GM21515 (cell line): ENCODE data around the gene NGRN.
"Not testable (repeated sequence)": the region's sequence is repeated elsewhere in the genome, so short reads cannot be mapped to it uniquely, and the experiment has no call there.

ENCODE experiments used
- ATAC-seq: cut with Tn5 transposase; IDR thresholded peaks from one replicate; pipeline ENCODE4 v1.9.1; 2021; ENCODE audit not compliant: unreplicated experiment

NGRN gene

DNA sequence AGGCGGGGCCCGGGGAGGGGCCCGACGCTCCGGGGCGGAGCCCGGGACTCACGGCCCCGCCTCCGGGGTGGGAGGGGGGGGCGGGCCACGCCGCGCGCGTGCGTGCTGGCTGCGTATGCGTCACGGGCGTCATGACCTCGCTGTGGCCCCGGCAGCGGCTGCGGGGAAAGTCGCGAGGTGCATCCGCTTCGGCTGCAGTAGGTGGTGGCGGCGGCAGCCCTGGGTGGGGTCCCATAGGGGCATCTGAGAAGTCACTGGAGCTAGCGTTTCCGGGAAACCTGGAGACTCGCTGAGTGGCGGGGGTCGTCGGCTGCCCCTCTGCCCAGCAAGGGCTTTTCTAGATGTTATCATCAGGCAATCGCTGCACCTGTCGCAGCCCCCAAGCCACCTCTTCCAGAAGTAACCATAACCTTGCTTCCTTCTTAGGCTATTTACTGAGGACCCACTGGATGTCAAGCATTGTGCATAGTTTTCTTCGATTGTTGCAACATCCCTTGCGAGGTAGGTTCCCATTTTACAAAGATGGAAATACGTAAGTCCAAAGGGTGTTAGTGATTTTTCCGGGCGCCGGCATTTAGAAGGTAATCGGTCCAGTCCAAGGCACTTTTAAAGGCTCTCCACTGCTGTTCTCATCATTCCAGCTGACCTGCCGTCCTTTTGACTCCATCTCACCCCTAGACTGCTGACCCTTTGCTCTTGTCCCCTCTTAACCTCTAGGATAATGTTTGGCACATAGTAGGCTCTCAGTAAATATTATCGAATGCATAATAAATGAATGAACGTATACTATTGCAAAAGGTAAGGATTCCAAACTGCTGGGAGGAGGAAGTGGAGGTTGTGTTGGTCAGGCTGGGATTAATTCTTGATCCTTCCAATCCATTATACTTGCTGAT, 31.1 kb upstream of the NGRN start, which contains the start of gene GDPGP1:
GDPGP1 (plus strand) TSS at position 114 of the 893 bp plus-strand sequence. CDS start 6,700 bp downstream, outside the sequence.
- ATAC-seq, result peak; percentile 58

DNA sequence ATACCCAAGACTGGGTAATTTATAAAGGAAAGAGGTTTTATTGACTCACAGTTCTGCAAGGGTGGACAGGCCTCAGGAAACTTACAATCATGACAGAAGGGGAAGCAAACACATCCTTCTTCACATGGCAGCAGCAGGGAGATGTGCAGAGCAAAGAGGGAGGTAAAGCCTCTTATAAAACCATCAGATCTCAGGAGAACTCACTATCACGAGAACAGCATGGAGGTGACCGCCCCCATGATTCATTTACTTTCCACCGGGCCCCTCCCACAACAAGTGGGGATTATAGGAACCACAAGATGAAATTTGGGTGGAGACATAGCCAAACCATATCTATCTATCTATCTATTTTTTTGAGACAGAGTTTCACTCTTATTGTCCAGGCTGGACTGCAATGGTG, 26.1 kb upstream of the NGRN start:
- no peak for ATAC-seq

- ATAC-seq, result no peak
Observed at GRCh38 chr15:90240856-90241255, 24.6 kb upstream of the NGRN start.

DNA sequence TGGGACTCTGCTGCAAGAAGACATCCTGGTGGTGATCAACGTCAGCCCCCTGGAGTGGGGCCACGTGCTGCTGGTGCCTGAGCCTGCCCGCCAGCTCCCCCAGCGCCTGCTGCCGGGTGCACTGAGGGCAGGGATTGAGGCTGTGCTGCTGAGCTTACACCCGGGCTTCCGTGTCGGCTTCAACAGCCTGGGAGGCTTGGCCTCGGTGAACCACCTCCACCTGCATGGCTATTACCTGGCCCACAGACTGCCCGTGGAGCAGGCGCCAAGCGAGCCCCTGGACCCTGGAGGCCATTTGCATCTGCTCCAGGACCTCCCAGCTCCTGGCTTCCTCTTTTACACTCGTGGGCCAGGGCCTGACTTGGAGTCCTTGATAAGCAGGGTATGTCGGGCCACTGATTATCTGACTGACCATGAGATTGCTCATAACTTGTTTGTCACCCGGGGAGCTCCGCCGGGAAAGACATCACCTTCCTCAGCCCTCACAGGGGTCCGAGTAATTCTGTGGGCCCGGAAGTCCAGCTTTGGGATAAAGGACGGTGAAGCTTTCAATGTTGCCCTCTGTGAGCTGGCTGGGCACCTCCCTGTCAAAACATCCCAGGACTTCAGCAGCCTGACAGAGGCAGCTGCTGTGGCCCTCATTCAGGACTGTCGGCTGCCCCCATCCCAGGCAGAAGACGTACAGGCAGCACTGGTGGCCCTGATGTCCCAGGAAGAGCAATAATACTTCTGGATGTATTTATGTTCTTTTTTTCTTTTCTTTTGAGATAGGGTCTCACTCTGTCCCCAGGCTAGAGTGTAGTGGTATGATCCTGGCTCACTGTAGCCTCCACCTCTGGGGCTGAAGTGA, 23.9 kb upstream of the NGRN start:
- ATAC-seq, result no peak

GRCh38 chr15:90243943-90244639, 21.4 kb upstream of the NGRN start:
- ATAC-seq, result no peak

DNA sequence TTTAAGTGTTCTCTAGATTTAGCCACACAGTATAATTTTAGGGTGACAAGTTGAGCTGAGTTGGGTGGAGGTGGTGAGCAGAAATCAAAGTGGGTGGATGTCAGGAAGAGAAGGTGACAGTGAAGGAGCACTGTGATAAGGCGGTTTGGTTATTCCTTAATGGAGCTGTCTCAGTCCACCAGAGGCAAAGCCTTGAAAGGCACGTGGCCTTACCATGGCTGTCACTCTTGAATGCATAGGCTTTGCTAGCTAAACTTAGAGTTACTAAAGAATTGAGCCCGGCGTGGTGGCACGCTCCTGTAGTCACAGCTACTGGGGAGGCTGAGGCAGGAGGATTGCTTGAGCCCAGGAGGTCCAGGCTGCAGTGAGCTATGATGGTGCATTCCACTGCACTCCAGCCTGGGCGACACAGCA, 16.7 kb upstream of the NGRN start:
- no peak for ATAC-seq

DNA sequence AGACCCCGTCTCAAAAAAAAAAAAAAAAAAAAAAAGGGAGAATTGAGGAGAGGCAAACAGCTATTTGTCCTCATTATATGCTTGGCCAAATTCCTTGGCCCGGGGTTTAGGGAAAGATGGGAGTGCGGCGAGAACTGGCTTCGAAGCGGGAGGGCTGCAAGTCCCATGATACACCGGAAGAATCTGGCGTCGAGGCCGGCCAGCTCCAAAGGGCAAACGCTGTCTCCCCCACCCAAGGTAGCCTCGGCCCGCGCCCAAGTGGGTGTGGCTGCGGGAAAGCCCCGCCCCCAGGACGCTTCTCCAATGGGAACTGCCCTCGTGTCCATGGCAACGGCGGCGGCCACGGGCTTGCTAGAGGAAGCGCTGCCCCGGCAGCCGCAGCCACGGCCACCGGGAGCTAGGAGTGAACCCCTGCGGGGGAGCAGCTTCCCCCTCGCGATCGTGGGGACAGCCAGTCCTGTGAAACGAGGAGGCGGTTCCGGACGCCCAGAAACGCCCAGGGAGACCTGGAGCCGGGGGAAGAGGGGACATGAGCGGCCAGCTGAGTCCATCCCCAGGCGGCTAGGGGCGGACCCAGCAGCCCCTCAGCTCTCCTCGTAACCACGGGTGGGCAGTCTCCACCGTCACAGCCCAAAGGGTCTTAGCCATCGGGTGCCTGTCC, 16.1 kb upstream of the NGRN start, which contains the start of gene TTLL13:
TTLL13 (plus strand) TSS at position 354 of the 661 bp plus-strand sequence. CDS start 1,075 bp downstream, outside the sequence.
- no peak for ATAC-seq

GRCh38 chr15:90257776-90258175, 7.7 kb upstream of the NGRN start:
- no peak for ATAC-seq

- peak; percentile 74 for ATAC-seq
Observed at GRCh38 chr15:90259524-90259923, 5.9 kb upstream of the NGRN start.

- ATAC-seq, result not testable (repeated sequence)
Observed at GRCh38 chr15:90260731-90261130, 4.7 kb upstream of the NGRN start.

GRCh38 chr15:90261811-90262210, 3.7 kb upstream of the NGRN start:
- ATAC-seq, result no peak

GRCh38 chr15:90262426-90262825, 3.0 kb upstream of the NGRN start:
- ATAC-seq, result no peak

DNA sequence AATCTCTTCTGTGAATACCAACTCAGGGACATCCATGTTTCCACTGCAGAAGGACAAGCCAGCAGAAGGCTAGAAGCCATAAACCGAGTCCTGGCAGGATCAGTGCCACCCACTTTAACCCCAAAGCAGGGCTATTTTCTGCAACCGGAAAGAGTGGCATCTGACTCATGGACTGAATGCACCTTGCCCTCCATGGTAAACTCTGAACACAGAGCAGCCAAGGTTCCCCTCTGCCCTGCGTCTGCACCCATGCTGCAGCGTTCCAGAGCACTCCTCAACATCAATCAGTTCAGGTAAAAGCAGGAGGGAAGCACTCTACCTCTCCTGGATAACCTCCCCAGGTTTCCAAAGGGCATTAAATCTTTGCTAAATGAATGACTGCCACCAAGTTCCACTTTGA, 801 bp upstream of the NGRN start:
- no peak for ATAC-seq

DNA sequence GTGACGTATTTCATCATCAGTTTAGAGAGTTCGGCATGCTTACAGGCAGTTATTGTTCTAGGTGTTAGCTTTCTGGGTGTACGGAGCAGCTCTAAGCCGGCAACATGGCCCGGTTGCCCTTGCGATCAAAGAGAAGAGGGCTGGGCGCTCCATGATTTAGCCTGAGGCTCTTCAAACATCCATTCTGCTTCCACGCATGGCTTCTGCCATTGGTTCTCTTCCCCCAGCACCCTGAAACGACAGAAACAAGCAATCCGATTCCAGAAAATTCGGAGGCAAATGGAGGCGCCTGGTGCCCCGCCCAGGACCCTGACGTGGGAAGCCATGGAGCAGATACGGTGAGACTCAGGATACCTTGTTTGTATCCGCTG, 574 bp downstream of the NGRN start:
- ATAC-seq, result peak; percentile 6

DNA sequence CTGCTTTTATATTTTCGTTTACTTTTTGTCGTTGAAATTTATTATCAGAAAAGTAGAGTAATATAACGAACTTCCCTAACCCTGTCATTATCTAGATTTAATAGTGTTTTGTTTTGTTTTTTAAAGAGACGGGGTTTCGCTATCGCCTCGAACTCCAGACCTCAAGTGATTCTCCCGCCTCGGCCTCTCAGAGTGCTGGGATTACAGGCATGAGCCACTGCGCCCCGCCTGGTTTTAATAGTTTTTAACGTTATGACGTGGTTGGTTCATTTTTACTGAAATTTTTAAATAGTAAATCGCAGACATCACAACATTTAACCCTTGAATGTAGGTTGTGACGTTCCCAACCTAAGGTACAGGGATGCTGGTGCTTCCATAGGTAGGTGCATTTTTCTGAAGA, 1.0 kb downstream of the NGRN start:
- no peak for ATAC-seq

GRCh38 chr15:90268415-90268814, 2.9 kb downstream of the NGRN start:
- no peak for ATAC-seq

DNA sequence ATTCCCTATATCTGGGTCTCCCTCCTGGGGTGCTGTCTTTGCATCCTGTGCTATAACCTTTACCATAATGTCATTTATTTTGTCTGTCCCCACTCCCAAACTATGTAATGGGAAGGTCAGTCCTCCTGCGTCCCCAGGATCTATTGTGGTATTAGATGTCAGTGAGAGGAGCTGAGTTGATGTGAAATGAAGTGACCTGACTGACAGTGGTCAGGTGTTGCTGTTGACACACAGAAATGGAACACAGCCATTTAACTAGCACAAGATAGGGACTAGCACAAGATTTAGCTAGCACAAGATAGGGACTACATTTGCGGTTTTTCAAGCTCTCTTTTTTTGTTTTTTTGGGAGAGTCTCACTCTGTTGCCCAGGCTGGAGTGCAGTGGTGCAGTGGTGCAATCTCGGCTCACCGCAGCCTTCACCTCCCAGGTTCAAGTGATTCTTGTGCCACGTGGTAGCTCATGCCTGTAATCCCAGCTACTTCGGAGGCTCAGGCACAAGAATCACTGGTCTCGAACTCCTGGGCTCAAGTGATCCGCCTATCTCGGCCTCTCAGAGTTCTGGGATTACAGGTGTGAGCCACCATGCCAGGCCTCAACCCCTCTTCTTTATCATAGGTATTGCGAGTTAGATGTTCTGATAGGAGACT, 5.2 kb downstream of the NGRN start:
- no peak for ATAC-seq

DNA sequence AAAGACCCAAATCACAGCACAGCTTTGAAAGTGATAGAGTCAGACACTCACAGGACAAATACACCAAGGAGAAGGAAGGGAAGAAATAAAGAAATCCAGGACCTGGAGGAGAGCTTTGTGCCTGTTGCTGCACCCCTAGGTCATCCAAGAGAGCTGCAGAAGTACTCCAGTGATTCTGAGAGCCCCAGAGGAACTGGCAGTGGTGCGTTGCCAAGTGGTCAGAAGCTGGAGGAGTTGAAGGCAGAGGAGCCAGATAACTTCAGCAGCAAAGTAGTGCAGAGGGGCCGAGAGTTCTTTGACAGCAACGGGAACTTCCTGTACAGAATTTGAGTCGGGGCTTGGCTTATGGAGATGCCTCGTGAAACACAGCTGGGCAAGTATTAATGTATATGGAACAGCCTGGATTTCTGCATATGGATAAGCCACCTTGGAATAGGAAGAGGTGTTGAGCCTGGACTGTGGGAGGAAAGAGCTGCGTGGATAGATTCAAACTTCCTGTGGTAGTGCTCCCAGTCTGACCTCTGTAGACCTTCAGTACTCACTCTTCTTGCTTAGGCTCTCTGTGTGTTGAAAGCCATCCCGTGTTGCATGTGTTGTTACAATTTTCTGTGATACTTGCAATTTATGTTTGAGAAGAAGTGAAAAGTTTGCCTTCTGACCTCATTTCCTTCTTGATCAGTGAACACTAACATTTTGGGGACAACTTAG, 6.1 kb downstream of the NGRN start:
- no peak for ATAC-seq

DNA sequence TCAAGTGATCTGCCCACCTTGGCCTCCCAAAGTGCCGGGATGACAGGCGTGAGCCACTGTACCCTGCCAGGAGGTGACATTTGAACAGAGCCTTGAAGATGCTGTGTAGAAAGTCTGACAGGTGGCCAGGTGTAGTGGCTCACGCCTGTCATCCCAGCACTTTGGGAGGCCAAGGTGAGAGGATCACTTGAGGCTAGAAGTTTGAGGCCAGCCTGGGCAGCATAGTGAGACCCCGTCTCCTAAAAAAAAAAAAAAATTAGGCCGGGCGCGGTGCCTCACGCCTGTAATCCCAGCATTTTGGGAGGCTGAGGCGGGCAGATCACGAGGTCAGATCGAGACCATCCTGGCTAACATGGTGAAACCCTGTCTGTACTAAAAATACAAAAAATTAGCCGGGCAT, 13.0 kb downstream of the NGRN start:
- not testable (repeated sequence) for ATAC-seq
